Epithelial cell of esophagus (primary cell): ENCODE measurements around the gene TNFRSF18.

ENCODE experiments used
- DNase-seq: peaks from one replicate; pipeline ENCODE4 v3.0.0; 2010; ENCODE audit warnings: low read depth
- H3K4me3 ChIP-seq: 2 replicates; pipeline ENCODE4 v1.5.1; 2011; ENCODE audit warnings: mild to moderate bottlenecking, low read length, control low read depth
- TF ChIP-seq, protein P1 (sequence below): IDR thresholded peaks from 2 replicates; pipeline ENCODE4 v1.5.1; 2011; ENCODE audit warnings: low read depth, mild to moderate bottlenecking, low read length, control low read depth, inconsistent platforms; ENCODE audit not compliant: insufficient read depth; ENCODE audit errors: missing control alignments

The TNFRSF18 gene

DNA sequence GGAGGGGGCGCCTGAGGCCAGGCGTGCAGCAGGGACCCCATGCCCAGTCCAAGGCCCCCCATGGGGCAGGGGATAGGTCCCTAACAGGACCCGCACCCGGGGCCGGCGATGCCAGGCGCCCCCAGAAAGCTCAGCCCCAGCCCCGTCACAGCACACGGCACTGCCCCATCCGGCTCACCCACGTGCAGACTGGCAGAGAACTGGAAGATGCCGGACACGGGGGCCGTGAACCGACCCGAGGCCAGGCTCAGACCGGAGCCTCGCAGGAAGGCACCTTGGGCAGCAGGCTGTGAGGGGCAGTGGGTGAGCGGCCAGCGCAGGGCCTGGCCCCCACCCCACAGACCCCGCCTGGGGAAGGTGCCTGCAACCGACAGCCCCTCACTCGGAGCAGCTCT is 36.9 kb upstream of the TNFRSF18 start:
- TF ChIP-seq, protein P1, sequence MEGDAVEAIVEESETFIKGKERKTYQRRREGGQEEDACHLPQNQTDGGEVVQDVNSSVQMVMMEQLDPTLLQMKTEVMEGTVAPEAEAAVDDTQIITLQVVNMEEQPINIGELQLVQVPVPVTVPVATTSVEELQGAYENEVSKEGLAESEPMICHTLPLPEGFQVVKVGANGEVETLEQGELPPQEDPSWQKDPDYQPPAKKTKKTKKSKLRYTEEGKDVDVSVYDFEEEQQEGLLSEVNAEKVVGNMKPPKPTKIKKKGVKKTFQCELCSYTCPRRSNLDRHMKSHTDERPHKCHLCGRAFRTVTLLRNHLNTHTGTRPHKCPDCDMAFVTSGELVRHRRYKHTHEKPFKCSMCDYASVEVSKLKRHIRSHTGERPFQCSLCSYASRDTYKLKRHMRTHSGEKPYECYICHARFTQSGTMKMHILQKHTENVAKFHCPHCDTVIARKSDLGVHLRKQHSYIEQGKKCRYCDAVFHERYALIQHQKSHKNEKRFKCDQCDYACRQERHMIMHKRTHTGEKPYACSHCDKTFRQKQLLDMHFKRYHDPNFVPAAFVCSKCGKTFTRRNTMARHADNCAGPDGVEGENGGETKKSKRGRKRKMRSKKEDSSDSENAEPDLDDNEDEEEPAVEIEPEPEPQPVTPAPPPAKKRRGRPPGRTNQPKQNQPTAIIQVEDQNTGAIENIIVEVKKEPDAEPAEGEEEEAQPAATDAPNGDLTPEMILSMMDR, result no peak
- H3K4me3 ChIP-seq, result no peak overlapping the region
- DNase-seq, result no peak

DNA sequence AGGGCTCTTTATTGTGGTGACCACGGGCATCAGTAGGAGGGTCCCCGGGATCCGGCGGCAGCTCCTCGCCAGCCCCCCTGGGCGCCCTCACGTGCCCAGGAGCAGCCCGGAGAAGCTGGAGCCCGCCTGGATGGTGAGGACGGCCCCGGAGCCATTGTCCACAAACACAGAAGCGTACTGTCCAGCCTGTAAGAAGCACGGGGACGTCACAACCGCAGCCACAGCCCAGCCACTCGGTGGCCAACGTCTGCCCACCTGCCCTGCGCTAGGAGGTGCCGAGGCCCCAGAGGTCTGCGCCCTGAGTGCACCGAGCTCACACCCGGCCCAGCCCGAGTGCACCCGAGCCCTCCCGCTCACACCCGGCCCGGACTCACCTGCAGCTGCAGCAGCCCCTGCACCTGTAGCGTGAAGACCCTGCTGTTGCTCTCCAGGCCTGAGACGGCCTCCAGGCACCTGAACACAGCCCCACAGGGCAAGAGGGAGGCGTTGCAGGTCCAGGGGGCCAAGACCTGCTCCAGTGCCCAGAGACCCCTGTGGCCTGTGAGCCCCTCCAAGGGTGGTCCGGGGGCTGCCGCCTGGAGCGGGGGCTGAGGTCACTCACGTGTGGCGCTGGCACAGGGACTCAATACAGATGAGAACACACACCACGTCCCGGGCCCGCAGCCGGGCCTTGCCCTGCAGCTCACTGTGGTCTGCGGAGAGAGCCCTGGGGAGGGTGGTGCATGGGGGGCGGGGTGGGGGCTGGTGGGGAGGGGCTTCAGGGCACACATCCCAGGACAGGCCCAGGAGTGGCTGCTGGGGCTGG is 36.3 kb upstream of the TNFRSF18 start:
- DNase-seq, result no peak
- H3K4me3 ChIP-seq, result no peak overlapping the region
- TF ChIP-seq, protein P1, result no peak

DNA sequence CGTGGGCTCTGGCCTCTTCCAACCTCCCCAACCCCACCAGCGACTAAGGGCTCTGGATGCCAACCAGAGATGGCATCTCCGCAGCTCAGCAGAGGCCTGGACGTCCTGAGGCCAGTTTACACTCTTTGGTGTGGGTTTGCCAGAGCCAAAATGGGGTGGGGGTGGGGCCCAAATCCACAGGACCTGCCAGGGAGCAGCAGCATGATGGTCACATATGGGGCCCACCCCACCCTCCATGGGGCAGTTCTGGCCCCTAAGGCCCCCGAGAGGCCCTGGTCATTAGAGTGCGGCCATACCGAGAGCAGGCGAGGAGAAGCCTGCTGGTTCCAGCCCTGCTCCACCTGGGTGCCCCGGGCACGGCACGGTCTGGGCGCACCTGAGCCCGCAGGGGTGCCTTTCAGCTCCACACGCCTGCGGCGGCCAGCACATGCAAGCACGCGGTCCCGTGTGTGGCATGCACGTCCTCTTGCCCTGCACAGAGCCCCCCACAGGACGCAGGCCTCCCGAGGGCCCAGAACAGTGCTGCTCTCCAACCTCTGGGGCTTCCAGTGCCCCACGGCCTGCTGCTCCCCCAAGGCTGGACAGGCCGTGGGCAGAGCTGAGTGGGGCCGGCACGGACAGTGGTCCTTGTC is 35.3 kb upstream of the TNFRSF18 start:
- H3K4me3 ChIP-seq, result no peak overlapping the region
- TF ChIP-seq, protein P1, result no peak
- DNase-seq, result no peak

DNA sequence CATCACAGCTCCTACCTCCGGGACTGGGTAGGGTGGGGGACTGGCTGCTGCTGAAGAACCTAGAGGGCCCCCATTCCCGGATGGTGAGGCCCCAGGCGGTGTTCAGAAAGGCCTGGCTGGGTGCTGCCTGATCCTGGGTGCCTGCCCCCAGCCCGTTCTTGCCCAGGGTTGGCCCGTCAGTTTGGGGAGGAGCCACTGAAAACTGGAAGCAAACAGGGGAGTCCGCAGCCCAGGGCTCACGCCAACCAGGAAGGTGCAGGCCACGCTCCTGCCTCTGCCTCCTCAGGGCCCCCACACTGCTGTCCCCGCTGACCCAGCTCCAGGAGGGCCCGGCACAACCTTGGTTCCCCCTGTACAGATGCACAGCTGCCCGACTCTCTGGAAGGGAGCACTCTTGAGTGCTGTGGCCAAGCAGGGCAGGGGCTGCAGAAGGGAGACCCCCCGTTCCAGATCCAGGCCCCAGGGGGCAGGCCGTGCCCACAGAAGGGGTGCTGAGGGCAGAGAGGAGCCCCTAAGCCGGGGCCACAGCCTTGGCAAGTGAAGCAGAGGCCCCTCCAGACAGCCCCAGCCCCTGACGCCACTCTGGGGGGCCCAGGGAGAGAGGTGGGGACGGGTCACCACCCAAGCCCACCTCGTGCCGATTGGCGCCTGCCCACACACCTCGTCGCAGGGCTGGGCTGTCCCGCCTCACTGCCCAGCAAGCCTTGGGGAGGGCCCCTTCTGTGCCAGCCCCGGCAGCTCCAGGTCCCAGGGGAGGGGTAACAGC is 34.6 kb upstream of the TNFRSF18 start:
- TF ChIP-seq, protein P1, result no peak
- no peak for DNase-seq

DNA sequence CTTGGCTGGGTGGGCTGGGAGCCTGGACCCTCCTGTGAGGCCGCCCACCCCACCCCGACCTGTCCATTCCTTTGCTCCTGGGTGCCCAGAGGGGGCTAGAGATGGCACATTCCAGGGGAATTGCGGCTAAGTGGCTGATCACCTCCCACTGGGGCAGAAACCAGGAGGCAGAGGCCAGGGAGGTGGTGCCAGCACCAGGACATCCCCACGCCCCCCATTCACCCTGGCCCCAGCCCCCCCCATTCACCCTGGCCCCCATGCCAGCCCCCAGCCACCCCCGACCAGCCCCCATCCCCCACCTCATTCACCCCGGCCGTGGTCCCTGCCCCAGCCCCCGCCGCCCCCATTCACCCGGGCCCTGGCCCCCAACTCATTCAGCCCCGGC is 33.9 kb upstream of the TNFRSF18 start:
- no peak for DNase-seq
- TF ChIP-seq, protein P1, result no peak
- no peak overlapping the region for H3K4me3 ChIP-seq

More for the DNA sequence above, 34.6 kb upstream of the TNFRSF18 start:
- H3K4me3 ChIP-seq, result no peak overlapping the region

DNA sequence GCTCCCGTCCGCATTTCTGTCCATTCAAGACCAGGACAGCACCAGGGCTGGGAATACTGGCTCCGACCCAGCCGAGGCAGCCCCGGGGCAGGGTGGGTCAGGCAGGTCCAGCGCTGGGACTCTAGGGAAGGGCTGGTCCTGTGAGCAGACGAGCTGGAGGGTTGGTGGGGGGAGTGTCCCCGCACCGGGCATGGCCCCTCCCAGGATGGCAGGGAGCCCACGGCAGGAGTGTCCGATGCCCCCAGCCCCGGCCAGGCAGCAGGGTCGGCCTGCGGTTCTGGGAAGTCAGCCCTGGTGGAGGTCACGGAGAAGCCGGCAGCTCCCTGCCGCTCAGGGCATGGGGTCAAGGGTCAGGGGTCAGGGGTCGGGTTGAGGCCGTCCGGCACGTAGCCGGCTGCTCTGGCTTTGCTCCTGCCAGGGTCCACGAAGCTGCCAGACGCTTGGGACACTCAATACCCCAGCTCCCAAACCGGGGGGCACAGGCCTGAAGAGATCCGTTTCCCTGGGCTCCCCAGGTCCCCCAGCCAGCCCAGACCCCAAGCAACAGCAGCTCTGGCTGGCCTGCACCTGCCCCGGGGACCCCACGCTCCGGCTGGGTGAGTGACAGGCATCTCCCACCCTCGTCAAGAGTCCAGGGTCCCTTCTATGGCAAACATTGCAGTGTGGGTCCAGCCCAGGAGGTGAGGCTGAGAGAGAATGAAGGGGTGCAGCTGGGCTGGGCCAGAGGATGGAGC is 33.4 kb upstream of the TNFRSF18 start:
- no peak overlapping the region for H3K4me3 ChIP-seq
- TF ChIP-seq, protein P1, result no peak
- no peak for DNase-seq
